Stomach (tissue), 4 donors: ENCODE data around the gene MKX.

Experiments
- EP300 ChIP-seq: sonication (generic); formaldehyde crosslinking; IDR thresholded peaks from one replicate; pipeline ENCODE4 v1.6.1; 2017; ENCODE audit warnings: antibody characterized with exemption
- POLR2A ChIP-seq, 4 donors: fragments of 450-650 bp; IDR thresholded peaks; one replicate each; pipeline ENCODE4 v1.6.1; 2016; ENCODE audit warnings: antibody characterized with exemption in 4 of 4, control low read depth in 2 of 4, mild to moderate bottlenecking in 1 of 4, moderate library complexity in 1 of 4
- POLR2AphosphoS5 ChIP-seq, 3 donors: sonication (generic); formaldehyde crosslinking; IDR thresholded peaks; one replicate each; pipeline ENCODE4 v1.6.1; 2016; ENCODE audit warnings: antibody characterized with exemption in 3 of 3
- TF ChIP-seq, protein P1 (sequence below), 7 experiments: fragments of 450-650 bp in 4 of 7; fragments of 200-600 bp in 3 of 7; sonication (generic) in 3 of 7; IDR thresholded peaks; one replicate each; pipeline ENCODE4 v1.5.1; 2016 to 2019; ENCODE audit warnings: antibody characterized with exemption in 7 of 7, control low read depth in 2 of 7, mild to moderate bottlenecking in 1 of 7

- TF ChIP-seq, protein P1, sequence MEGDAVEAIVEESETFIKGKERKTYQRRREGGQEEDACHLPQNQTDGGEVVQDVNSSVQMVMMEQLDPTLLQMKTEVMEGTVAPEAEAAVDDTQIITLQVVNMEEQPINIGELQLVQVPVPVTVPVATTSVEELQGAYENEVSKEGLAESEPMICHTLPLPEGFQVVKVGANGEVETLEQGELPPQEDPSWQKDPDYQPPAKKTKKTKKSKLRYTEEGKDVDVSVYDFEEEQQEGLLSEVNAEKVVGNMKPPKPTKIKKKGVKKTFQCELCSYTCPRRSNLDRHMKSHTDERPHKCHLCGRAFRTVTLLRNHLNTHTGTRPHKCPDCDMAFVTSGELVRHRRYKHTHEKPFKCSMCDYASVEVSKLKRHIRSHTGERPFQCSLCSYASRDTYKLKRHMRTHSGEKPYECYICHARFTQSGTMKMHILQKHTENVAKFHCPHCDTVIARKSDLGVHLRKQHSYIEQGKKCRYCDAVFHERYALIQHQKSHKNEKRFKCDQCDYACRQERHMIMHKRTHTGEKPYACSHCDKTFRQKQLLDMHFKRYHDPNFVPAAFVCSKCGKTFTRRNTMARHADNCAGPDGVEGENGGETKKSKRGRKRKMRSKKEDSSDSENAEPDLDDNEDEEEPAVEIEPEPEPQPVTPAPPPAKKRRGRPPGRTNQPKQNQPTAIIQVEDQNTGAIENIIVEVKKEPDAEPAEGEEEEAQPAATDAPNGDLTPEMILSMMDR (IDR thresholded peaks at IDR 0.05): no peak
- TF ChIP-seq POLR2A (IDR thresholded peaks at IDR 0.05) (no peak), EP300 (no peak), POLR2AphosphoS5 (IDR thresholded peaks at IDR 0.05) (no peak)
Measured at GRCh38 chr10:27680006-27680557, 65.5 kb downstream of the MKX start.
